Activated gamma-delta T cell (primary cell): ENCODE data around the gene RPL12.

Experiments
- DNase-seq: peaks from one replicate; lab custom pipeline; 2025; lab: John Stamatoyannopoulos, UW

RPL12 gene

DNA sequence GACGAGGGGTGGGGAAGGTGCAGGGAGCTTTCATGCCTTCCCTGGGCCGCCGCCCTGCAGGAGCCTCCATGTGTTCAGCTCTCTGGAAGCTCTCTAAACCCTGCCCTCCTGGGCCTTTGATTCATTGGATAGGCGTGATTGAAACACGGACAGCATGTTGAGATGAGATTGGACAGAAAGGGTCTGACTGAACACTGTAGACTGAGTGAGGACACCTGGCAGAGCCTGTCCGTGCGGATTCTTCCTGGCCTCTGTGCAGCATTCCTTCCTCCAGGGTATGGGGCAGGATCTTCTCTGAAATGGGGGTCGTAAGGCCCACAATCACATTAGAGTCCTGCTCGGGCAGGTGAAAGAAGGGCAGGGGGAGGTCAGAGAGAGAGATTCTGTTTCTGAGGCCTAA, 12.8 kb downstream of the RPL12 start:
- DNase-seq = no peak

GRCh38 chr9:127437497-127438264, 13.5 kb downstream of the RPL12 start:
- DNase-seq = no peak

- no peak for DNase-seq
Measured at GRCh38 chr9:127430415-127430814, 20.8 kb downstream of the RPL12 start.

DNA sequence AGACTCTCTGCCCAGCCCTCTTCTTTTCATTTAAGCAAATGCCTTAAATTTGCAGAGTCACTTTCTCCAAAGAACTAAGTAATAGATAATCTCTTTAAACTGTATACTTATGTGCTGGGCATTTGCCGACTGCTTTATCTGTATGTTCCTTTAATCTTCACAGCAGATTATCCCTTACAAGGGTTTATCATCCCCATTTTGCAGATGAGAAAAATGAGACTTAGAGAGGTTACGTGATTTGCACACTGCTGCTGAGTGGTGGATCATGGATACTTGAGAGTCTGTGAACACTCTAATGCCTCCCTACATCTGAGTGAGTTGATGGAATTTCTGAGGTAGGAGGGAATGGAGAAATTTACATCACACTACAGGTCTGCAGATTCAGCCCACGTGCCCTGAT, 22.9 kb downstream of the RPL12 start:
- DNase-seq = no peak

DNA sequence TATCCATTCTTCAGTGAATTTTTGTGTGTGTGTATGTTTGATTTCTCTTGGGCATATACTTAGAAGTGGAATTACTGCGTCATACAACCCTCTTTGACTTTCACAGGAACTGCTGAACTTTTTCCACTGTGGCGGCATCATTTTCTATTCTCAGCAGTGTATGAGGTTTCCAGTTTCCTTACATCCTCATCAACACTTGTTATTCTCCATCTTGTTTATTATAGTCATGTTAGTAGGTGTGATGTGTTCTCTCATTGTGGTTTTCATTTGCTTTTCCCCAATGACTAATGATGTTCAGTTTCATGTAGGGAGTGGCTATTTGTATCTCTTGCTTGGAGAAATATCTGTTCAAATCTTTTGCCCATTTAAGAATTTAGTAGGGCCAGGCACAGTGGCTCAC, 24.4 kb downstream of the RPL12 start:
- DNase-seq = no peak

- DNase-seq = no peak
Measured at GRCh38 chr9:127424676-127424999, 26.6 kb downstream of the RPL12 start.

- DNase-seq = peak; percentile 86
Measured at GRCh38 chr9:127423934-127424675, 27.1 kb downstream of the RPL12 start, which contains the start of gene ZNF79. ZNF79 (plus strand) TSS chr9:127424382; CDS start chr9:127424788, 406 bp downstream.

DNA sequence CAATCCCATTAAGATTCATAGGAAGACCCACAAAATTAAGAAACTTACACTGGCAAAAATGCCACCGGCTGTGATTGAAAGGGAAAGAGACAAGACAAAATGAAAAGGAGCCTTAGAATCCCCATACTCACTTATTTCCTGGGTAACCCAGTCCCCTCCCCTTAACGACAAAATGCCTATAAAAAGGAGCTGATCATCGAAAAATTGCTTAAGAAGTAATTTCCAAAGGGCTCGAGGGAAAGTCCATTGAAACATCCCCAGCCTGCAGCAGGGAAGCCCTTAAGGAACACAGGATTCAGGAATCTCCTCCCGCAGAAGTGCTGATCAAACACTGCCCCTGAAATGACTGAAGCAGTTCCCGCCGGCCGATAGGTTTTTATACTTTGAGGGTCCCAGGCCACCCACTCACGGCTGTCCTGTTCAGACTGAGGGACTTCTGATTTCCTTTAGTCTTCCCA, 27.7 kb downstream of the RPL12 start:
- DNase-seq = no peak

GRCh38 chr9:127422787-127423186, 28.4 kb downstream of the RPL12 start:
- DNase-seq = no peak

DNA sequence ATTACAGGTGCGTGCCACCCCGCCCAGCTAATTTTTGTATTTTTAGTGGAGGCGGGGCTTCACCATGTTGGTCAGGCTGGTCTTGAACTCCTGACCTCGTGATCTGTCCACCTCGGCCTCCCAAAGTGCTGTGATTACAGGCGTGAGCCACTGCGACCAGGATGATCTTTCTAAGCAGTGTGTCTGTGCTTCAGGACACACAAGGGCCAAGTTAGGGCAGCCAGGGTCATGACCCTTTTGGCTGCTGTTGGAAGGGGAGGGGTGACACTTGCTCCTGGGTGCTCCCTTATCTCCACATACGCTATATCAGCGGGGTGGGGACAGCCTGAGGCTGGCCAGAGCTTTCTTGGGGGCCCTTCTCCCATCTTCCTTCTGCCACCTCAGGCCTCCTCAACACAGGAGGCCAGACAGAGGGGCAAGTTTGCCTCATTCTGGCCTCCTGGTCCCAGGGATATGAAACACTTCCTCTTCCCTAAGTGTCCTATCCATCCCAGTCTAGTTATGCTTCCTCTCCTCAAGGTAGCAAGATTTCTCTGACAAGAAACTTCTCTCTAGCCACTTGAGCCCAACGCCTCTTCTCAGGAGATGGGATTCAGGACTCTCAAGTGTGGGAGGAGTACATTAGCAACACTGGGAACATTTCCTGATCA, 28.9 kb downstream of the RPL12 start:
- DNase-seq = no peak

DNA sequence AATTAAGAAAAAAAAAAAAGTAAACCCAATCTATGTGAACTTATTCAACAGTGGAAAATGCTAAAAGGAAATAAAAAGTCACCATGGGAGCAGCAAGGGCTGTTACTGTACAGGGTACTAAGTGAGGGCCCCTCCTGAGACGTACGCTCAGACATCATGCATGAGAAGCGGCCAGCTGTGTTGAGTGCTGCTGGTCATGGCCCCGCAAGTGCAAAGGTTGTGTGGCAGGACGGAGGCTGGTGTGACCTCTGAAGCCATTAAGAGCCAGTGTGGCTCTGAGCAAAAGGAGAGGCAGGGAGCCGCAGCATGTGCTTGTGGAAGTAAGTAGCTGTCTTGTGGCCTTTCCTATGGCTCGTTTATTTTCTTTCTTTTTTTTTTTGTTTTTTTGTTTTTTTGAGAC, 30.1 kb downstream of the RPL12 start:
- DNase-seq = no peak

DNA sequence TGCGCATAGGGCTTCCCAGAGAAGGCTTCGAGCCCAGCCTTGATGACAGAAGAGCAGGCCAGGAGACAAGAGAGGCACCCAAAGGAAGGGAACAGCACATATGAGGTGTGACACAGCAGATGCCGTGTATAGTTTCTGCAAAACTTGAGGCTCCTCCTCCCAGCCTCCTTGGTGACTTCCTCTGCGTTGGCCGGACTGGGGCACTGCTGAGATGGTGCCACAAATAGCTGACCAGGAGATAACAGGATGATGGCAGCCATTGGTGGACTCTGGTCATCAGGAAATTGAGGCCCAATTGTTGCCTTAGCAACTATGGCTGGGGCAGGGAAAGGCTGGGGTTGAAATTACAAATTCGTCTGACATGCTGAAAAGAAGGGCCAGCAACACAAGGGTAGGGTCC, 31.9 kb downstream of the RPL12 start:
- DNase-seq = no peak

DNA sequence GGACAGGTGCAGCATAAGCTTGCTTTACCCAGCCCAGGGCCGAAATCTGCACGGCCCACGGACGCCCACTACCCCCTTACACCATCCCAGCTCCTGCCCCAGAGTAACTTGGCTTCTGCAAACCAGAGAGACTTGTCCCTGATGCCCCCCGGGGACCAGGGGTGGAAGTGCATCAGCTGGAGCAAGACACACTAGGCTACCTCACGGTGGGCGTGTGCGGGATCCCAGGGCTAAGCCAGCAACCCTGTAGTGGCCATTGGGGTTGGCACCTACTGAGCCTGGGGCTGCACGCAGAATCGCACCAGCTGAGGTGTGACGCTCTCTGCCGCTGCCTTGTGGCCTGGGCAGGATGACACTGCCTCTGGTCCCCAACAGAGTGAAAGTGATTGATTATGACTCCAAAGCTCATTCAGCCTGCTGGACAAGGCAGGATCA, 33.2 kb downstream of the RPL12 start:
- DNase-seq = no peak

- DNase-seq = no peak
Measured at GRCh38 chr9:127417131-127418036, 33.8 kb downstream of the RPL12 start.

GRCh38 chr9:127415657-127416056, 35.5 kb downstream of the RPL12 start:
- DNase-seq = no peak

DNA sequence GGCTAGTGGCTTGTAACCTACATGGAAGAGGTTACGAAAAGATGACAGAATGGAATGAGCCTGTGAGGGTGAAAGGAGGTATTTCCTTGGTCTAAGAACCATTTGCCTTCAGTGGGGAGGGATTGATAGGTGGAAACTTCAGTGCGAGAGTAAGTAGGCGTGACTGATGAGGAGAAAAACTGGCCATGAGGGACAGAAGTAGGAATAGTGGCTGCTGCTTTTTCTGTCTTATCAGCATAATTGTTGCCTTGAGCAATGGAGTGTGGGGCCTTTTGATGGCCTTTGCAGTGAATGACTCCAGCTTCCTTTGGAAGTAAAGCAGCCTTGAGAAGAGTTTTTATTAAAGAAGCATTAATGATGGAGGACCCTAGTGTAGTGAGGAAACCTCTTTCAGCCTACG, 36.1 kb downstream of the RPL12 start:
- DNase-seq = no peak

DNA sequence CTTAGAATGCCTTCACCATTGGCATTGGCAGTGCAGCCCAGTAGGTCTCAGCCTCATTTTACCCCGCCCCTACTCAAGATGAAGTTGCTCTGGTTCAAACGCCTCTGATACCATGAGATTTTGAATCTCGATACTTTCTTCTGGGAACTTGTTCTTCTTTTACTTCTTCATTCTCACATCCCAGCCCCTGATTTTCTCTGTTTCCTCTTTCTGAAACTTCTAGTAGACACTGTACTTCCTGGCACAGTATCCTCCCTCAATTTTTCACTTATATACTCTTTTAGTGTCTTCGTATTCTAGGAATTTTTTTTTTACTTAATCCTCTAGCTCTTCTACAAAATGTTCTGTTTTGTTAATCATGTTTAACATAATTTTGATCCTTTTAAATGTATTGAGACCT, 40.1 kb downstream of the RPL12 start:
- DNase-seq = no peak

DNA sequence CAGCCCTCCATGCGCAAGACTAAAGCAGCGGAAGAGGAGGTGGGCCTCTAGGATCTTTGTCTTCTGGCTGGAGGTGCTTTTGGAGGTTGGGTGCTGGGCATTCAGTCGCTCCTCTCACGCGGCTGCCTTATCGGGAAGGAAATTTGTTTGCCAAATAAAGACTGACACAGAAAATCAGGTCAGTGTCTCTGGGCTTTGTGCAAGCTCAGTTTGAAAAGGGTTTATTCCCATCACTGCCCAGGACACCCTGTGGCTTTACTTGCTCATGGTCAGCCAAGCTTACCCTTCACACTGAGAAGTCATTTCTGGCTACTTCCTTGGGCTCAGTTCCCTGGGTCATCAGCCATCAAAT, 43.7 kb downstream of the RPL12 start:
- DNase-seq = no peak

DNA sequence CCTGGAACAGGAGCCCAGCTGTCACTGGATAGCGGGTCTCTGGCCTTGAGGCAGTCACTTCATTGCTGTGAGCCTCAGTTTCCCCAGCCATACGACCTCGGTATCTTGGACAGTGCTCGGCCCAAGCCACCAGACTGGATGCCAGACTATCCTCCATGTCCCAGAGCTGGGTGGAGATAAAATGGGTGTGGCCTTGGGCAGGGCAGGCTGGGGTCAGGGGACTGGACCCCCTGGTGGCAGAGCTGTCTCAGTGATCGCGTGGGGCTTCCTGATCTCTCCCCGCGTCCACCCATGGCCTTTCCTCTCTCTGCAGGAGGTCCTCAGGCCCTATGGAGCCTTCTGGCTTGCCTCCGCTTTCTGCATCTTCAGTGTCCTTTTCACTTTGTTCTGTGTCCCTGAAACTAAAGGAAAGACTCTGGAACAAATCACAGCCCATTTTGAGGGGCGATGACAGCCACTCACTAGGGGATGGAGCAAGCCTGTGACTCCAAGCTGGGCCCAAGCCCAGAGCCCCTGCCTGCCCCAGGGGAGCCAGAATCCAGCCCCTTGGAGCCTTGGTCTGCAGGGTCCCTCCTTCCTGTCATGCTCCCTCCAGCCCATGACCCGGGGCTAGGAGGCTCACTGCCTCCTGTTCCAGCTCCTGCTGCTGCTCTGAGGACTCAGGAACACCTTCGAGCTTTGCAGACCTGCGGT, 44.3 kb downstream of the RPL12 start:
- DNase-seq = no peak

- no peak for DNase-seq
Measured at GRCh38 chr9:127405344-127406125, 45.7 kb downstream of the RPL12 start.

DNA sequence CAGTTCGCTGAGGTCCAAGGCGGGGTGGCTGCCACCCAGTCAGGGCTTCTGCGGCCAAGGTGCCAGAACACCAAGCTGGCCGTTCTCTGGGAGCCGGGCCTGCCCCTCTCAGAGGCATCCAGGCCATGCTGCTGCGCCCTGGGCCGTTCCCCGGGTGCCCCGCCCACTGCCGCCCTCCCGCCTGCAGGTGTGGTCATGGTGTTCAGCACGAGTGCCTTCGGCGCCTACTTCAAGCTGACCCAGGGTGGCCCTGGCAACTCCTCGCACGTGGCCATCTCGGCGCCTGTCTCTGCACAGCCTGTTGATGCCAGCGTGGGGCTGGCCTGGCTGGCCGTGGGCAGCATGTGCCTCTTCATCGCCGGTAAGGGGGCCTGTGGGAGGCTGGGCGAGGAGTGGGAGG, 46.6 kb downstream of the RPL12 start:
- DNase-seq = no peak
